DMS53 treated with DMSO at 0.1 percent for 48 hours (cell line): ENCODE results near the gene MARK4.
"Not testable (repeated sequence)": the region's sequence is repeated elsewhere in the genome, so short reads cannot be mapped to it uniquely, and the experiment has no call there.

Experiments used
- DNase-seq: peaks from one replicate; lab custom pipeline; 2025; ENCODE audit not compliant: unreplicated experiment; lab: John Stamatoyannopoulos, UW

The MARK4 gene

DNA sequence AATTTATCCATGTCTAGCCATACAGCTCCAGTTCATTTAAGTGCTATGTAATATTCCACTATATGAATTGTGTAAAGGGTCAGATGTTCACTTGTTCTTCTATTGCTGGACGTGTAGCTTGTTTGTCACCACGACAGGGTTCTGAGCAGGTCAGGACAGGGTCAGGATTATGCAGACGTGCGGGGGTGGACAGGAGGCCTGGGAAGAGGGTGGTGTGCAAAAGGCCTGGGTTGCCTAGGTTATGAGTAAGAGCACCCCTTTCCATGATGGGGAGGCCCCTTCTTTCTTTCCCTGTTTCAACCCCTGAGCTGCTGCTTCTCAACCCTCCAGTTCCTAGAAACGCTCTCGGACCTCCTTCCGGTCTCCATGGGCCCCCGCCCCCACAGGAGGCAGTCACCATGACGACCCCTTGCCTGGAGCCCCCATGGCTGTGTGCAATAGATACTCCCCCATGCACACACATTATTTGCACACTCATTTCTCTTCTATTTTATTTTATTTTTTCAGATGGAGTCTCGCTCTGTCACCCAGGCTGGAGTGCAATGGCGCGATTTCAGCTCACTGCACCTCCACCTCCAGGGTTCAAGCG, 7.8 kb upstream of the MARK4 start:
- DNase-seq: no peak

DNA sequence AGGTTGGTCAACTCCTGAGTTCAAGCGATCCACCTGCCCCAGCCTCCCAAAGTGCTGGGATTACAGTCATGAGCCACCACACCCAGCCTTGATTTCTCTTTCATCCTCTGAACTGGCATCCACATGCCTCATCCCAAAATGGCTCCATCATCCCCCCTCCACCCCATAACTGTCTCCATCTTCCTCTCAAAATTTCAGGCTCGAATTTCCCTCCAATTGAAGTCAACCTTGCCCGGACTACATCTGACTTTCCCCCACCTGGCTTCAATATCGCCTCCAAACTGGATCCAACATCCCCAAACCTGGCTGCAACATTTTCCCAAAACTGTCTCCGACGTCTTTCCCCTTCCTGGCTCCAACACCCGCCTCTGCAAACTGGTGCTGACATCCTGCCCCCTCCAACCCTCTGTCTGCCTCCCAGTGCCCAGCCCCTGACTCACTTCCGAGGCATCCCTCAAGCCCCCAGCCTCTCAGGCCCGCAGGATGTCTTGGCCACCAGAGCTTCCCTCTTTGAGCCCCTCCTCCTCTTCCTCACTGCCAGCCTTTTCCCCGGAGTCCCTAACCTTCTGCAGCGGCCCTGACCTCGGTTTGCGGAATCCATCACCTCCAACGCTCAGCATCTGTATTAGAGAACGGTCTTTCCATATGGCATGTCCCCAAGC, 6.8 kb upstream of the MARK4 start:
- no peak for DNase-seq

DNA sequence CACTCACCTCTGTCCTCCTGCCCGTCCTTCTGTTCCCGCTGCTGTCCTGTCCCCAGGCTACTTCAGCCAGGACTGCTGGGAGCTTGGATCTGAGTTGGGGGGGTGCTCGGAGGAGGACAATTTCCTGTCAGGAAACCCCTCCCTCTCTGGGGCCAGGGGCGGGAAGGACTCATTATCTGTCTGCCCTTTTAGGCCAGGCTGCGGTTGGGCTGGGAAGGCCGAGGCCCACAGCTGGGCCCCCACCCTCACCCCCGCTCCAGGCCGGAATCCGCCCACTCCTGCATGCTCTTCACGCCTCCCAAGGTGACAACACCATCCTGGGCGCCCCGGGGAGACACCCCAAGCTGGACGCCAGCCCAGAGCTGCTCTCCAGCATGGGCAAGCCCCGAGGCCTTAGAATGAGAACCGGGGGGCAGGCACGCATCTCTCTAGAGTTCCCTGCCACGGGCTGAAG, 5.7 kb upstream of the MARK4 start, which contains the start of gene EXOC3L2:
Gene EXOC3L2, minus strand, starts transcription at position 74 of the 454 bp plus-strand sequence. CDS start 6,362 bp downstream, outside the sequence.
- no peak for DNase-seq

DNA sequence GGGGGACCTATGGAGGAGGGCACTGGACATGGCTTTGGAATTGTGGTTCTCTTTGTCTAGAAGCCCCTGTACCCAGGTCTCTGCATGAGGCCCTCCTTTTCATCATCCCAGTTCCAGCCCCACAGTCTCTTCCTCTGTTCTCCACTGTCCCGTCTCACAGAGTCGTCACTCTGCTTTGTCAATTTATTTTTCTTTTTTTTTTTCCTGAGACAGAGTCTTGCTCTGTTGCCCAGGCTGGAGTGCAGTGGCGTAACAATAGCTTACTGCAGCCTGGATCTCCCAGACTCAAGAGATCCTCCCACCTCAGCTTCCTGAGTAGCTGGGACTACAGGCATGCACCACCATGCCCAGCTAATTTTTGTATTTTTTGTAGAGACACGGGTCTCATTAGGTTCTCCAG, 5.2 kb upstream of the MARK4 start:
- no peak for DNase-seq

DNA sequence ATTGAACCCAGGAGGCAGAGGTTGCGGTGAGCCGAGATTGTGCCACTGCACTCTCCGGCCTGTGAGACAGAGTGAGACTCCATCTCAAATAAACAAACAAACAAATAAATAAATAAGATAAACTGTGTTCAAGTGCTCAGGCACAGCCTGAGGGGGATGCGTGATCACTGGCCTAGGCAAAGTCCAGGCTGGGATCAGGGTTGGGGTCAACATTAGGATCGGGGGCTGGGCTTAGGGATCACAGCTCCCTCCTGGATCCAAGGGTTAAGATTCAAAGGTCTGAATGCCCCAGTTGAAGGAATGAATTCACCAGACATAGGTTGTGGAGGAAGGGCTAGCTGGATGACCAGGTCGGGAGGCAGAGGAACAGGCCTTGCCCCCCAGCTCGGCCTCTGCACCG, 3.9 kb upstream of the MARK4 start:
- no peak for DNase-seq

DNA sequence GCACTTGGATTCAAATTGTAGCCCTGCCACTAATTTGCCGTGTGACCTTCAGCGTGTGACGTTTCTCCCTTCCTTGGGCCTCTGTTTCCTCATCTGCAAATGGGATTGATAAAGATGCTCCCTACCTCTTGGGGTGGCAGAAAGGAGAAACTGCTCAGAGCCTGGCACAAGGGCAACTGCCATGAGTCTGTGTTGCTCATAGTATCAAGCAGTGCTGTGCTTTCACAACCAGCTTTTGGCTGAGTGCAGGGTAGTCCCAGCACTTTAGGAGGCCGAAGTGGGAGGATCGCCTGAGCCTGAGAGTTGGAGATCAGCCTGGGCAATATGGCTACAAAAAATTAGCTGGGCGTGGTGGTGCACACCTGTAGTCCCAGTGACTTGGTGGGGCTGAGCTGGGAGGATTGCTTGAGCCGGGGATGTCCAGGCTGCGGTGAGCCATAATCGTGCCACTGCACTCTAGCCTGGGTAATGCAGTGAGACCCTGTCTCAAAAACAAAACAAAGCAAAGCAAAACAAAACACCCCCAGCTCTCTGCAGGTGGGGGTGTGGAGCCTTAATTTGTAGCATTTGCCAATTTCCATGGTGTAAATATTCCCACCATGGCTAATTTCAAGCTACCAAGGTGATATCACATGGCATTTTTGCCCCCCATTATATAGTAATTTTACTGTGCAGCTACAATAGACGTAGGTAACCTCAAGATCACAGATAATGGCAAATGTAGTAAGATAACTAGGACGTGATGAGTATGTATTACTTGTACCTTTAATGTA, 1.6 kb upstream of the MARK4 start:
- no peak for DNase-seq

DNA sequence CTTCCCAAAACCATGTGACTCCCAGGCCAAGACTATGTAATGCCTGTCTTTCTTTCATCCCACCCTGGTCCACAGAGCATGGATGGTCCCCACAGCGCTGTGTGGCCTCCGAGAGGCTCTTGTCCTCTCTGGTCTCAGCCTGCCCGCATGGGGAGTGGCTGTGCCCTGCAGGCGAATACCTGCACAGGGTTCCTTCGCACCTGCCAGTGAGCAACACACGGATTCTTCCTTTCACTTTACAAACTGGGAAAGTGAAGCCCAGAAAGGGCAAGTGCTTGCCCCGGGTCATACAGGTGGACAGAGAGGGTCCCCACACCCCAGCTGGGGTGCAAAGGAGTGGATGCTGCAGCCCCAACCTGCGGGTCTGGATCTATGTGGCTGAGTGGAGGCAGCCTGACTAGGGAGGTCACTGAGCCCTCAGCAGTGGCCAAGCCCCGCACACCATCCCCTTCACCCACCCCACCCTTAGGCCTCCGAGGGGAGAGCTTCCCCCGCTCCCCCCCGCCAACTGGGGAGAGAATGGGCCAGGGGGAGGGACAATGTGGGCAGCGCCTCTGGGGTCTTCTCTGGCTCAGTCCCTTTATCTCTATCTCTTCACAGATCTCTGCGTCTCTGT, 747 bp upstream of the MARK4 start:
- no peak for DNase-seq

DNA sequence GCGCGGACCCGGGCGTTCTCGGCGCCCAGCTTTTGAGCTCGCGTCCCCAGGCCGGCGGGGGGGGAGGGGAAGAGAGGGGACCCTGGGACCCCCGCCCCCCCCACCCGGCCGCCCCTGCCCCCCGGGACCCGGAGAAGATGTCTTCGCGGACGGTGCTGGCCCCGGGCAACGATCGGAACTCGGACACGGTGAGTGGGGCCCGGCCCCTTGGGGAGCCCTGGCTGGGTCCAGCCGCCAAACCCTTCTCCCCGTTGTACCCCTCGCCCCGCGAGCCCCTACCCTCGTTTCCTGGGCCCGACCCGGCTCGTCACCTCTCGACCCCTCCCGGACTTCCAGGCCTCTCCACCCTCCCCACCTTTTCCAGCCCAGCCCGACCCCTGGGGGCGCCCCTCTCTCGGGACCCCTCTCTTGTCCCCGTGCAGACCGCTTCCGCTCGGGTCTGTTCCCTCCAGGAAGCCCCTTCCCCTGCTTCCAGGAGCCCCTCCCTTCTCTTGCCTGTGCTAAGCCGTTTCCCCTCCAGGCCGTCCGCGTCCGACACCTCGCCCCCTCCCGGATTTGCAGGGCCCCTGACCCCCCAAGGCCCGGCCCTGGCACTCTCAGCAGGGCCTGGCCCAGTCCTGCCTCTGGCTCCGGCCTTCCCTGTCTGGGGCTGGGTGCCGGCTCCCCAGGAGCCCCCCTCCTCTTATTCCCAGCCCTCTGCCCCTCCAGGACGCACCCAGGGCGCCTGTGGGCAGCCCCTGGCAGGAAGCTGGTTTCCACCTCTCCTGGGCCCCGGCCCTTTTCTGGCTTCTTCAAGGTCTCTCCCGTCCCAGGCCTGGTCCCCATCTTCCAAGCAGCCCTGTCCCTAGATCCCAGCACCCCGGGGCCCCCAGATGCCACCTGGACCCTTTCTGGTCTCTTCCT, 632 bp downstream of the MARK4 start:
- no peak for DNase-seq

DNA sequence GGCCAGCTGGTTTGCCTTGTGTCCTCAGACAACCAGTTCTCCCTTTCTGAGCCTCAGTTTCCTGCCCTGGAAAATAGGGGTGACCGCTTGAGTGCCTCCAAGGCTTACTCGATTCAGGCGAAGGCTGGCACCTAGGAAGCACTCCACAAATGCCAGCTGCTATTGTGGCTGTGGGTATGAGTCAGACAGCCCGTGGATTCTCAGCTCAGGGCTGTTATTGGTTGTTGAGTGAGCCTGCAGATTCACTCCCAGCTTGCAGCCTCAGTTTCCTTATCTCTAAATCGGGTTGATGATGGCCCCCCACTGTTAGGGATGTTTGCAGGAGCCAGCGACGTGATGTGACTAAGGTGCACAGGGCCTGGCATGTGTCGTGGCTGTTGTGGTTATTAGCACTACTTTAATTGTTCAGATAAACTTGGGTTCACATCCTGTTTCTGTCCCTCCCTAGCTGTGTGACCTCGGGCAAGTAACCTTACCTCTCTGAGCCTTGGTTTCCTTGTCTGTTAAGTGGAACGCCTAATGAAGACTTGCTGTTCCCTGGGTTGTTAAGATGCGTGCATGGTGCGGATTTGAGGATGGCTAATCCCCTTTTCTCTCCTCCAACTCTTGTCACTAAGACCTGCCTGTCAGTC, 2.4 kb downstream of the MARK4 start:
- no peak for DNase-seq

DNA sequence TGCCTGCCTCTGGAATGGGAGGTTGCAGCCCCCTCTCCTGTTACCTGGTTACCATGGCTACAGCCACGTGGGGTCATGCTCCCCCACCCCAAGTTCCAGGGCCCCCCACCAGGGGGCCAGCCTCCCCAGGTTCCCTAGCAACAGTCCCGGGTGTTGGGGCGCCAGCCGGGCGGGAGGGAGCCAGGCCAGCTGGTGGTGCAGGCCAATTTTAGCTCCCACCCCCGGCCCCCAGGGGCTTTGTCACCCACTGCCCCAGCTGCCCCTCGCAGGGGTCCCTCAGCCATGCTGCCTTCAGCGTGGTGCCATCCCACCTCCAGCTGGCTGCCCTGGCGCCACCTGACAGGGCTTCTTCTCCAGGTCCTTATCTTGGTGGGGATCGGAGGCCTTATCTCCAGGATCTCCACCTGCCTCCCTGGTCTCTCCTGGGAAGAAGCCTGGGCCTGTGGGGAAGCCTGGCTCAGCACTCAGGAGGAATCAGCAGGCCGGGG, 3.0 kb downstream of the MARK4 start:
- no peak for DNase-seq

DNA sequence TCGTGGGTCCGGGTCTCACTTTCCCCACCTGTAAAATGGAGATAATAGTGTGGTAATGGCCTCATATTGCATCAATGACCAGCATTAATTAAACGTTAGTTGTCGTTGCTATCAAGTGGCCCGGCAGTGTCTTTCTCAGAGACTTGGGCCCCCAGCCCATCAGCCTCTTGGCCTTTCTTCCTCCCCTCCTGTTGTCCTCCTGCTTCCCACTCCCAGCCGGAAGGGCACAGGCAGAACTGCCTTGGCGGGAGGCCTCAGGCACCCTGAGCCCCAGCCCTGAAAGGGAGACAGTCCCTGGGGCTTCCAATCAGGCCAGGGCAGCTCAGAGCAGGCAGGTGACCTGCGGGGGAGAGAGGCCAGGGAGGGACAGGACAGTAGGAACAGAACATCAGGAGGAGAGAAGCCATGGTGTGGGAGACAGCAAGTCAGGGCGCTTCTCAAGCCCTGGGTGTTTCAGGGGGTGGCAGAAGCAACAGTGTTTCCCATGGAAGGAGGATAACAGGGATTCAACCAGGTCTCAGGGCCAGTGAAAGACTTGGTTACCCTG, 4.6 kb downstream of the MARK4 start:
- no peak for DNase-seq

DNA sequence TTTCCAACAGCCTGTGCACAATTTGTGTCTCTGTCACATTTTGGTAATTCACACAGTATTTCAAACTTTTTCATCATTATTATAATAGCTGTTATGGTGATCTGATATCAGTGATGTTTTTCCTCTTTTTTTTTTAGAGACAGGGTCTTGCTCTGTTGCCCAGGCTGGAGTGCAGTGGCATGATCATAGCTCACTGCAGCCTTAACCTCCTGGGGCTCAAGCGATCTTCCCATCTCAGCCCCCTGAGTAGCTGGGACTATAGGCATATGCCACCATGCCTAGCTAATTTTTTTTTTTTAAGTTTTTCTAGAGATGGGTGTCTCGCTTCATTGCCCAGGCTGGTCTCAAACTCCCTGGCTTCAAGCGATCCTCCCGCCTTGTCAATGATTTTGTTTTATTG, 5.8 kb downstream of the MARK4 start:
- no peak for DNase-seq

DNA sequence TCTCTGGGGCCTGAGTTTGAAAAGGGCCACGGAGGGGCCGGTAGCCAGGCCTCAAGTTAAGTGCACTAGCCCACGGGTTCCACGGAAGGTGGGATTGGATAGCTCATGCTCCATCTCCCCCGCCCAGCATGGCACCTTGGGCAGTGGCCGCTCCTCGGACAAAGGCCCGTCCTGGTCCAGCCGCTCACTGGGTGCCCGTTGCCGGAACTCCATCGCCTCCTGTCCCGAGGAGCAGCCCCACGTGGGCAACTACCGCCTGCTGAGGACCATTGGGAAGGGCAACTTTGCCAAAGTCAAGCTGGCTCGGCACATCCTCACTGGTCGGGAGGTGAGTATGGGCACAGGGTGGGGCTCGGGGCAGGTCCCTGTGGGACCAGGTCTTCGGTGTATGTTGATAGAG, 7.8 kb downstream of the MARK4 start:
- no peak for DNase-seq

DNA sequence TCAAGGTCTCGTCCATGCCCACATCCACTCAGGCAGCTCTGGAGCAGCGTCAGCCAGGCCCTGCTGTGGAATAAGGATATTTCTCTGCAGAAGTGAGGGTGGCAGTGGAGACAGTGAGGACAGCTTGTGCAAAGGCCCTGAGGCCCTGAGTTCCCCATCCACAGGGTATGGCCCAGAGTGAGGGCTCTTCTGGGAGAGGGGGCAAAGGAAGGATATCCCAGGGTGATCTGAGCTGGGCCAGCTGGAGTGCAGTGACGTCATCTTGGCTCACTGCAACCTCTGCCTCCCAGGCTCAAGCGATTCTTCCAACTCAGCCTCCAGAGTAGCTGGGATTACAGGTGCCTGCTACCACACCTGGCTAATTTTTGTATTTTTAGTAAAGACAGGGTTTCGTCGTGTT, 11.5 kb downstream of the MARK4 start:
- no peak for DNase-seq

DNA sequence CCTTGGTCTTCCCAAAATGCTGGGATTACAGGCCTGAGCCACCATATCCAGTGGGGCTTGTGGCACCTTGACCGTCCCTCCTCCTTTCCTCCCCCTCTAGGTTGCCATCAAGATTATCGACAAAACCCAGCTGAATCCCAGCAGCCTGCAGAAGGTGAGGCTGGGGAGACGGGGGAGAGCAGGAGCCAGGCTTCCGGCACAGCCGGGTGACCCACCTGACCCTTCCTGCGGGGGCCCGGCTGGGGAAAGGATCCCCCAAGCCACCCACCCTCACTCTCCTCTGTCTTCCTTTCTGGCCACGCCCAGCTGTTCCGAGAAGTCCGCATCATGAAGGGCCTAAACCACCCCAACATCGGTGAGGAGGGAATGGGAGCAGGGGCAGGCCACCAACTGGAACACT, 11.9 kb downstream of the MARK4 start:
- no peak for DNase-seq

DNA sequence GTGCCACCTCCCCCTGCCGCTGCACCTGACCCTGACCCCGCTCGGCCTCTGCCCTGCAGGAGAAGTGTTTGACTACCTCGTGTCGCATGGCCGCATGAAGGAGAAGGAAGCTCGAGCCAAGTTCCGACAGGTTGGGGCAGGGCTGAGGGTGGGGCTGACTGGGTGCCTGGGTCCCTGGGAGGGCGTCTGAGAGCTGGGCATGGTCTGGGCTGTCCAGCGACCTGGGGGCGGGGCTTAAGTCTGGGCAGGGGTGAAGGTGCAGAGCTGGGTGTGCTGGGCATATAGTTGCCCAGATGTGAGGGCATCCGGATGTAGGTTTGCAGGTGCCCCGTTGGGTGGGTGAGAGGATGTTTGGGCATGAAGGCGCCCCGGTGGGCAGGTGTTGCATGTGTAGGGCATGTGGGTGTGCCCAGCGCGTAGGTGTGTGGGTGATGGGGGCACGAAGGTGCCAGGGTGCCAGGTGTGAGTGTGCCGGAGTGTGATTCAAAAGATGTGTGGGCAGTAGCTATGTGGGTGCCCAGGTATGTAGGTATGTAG, 13.8 kb downstream of the MARK4 start:
- DNase-seq: no peak

DNA sequence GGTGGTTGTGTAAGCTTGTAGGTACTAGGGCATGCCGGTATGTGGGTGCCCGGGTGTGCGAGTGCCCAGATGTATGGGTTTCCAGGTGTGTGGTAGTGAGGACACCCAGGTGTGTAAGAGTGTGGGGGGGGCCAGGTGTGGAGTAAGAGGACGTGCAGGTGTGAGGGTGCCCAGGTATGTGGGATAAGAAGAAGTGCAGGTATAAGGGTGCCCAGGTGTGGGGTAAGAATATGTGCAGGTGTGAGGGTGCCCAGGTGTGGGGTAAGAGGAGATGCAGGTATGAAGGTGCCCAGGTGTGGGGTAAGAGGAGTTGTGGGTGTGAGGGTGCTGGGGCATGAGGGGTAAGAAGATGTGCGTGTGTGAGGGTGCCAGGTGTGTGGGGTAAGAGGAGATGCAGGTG, 14.3 kb downstream of the MARK4 start:
- no peak for DNase-seq

DNA sequence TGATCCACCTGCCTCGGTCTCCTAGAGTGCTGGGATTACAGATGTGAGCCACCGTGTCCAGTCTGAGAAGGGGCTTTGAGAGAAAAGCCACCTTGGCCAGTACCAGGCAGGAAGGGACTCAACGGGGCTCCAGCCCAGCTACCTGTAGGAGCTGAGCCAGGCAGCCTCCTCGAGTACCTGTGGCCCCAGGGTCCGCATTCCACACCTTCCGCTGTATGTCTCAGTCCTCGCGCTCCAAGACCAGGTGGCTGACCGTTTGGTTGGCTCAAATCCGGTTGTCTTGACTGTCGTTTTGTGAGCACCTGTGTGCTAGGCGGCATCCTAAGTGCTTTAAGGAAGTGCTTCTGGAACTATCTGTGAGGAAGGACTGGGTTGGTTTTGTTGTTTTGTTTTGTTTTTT, 16.2 kb downstream of the MARK4 start:
- DNase-seq: no peak

DNA sequence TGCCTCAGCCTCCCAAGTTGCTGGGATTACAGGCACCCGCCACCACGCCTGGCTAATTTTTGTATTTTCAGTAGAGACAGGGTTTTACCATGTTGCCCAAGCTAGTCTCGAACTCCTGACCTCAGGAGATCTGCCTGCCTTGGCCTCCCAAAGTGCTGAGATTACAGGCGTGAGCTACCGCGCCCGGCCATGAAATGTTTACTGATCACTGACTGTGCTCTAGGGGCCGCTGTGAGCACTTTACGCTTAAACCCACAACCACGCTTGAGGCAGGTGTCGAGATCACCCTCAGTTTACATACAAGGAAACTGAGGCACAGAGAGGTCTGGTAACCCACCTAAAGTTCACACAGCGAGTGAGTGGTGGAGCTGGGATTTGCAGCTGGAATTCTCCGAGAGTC, 18.9 kb downstream of the MARK4 start:
- not testable (repeated sequence) for DNase-seq
